HG02870 (cell line): ENCODE data around the gene SEMA3E.
"Not testable (repeated sequence)": the region's sequence is repeated elsewhere in the genome, so short reads cannot be mapped to it uniquely, and the experiment has no call there.

Experiments
- ATAC-seq: cut with Tn5 transposase; IDR thresholded peaks from one replicate; pipeline ENCODE4 v1.9.1; 2021; ENCODE audit warnings: mild to moderate bottlenecking, moderate library complexity; ENCODE audit not compliant: unreplicated experiment

The SEMA3E gene

GRCh38 chr7:83494683-83495082 is 154.3 kb downstream of the SEMA3E start:
- ATAC-seq: no peak

DNA sequence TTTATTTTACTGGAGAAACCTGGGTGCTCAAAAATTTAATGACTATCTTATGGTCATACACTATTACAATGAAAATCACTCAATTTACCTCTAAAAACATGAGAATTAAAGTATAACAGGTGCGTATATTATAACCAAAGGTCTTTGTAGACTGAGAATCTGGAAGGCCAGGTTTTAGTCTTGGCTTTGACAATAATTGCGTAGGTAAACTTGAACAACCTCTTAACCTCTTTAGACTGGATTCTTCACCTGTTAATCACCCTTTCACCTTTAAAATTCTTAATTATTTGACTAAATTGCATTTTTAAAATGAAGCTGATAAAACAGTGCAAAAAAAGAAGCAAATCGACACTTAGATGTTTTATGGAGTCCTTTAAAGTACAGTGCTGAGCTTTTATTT is 156.1 kb downstream of the SEMA3E start:
- no peak for ATAC-seq

- ATAC-seq: no peak
Measured at GRCh38 chr7:83487801-83488200, 161.1 kb downstream of the SEMA3E start.

DNA sequence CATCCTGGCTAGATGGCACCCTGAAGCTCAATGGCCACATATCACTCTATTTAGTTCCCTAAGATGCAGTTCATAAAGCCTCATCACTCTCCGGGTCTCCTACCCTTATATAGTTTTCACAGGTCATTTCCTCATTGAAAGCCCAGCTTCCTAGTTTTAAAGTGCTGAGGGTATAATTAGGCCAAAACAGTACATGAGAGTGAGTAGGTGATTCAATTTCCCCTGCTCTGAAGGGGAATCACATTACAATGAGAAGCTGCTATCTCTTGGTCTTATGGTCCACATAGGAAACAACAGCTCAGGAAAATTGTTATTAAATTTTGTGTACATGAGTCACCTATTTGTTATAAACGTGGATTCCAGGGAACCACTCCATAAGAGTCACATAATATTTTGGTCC is 162.0 kb downstream of the SEMA3E start:
- no peak for ATAC-seq

GRCh38 chr7:83486536-83486935 is 162.4 kb downstream of the SEMA3E start:
- no peak for ATAC-seq

GRCh38 chr7:83484826-83485225 is 164.1 kb downstream of the SEMA3E start:
- no peak for ATAC-seq

DNA sequence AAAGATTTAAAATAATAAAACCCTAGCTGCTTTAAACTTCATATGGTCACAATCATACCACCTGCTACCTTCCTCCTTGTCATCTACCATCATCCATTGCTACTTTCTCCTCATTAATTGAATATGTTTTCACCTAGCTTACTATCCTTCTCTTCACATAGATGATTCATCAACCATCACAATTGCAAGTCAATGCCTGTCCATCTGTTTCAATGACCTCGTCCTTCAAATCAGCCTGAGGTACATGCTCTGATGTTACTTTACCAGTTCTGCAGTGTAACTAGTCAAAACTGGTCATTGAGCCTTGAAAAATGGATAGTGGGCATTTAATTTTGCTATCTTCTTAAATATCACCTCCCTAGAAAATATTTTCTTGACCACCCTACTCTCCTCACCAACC is 164.7 kb downstream of the SEMA3E start:
- no peak for ATAC-seq

DNA sequence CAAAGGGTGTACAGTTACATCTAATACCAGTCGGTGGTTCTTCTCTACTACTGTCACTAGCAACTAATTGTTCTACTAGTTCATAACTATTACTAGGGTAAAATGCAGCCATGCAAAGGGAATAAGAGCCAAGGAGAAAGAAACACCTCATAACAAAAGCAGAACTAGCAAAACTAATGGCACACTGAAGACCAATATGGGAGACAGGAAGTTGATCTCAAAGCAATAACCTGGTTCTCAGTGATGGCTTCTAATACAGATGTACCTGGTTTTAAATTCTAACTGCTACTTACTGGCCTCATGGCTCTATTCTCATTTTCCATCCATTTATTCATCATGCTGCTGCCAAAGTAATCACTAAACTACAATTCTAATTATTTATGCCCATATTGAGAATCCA is 170.3 kb downstream of the SEMA3E start:
- no peak for ATAC-seq

DNA sequence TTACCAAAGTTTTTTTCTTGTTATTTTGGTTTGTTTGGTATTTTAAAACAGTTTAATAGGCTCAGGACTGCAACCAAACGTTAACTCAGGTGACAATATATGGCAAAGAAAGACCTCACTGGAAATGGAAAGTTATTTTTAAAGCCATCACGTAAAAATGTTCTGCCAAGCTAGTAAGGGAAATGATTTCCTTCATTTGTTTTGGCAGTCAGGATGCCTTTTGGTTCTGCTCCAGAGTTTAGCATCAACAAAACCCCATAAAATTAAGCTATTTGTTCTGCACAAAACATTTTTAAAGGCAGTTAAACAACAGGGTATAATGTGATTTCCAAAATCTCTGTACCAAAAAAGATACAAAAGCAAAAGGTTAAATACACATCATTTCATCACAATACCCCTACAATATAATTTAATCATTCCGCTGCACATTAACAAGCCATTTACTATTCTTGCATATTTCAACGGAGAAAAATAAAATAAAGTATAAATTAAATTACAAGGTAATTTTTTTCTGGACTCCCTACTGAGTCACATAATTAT is 172.4 kb downstream of the SEMA3E start:
- no peak for ATAC-seq

DNA sequence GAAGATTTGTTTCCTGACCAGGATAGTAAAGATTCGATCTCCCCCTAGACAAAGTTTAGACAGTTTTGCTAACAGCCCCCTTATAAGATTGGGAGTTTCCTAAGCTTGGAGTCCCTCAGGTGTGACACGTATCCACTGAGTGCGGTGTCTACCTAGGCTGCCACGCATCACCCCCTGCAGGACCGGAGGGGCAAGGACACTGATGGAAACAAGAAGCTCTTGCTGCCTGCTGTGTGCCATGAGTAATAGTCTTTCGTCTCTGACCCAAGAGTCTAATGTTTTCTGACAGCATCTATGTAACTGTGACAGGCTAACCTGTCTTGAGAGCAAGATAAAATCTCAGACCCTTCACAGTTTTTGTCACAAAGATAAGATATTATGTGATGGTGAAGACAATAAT is 173.5 kb downstream of the SEMA3E start:
- ATAC-seq: no peak

DNA sequence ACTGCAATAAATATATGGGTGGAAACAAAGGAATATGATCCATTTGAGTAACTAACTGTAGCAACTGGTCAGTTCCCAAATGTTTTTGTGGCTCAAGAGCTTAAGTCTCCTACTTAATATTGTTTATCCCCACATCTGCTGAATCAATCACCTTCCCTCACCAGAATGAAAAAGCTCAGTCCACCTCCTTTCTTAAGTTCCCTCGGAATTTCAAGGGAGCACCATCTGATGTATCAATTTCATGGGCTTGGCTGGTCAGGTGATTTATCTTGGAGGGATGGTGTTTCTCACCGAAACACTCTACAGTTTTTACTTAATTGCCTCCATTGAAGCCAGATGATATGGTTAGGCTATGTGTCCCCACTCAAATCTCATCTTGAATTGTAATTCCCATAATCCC is 176.6 kb downstream of the SEMA3E start:
- ATAC-seq: no peak

DNA sequence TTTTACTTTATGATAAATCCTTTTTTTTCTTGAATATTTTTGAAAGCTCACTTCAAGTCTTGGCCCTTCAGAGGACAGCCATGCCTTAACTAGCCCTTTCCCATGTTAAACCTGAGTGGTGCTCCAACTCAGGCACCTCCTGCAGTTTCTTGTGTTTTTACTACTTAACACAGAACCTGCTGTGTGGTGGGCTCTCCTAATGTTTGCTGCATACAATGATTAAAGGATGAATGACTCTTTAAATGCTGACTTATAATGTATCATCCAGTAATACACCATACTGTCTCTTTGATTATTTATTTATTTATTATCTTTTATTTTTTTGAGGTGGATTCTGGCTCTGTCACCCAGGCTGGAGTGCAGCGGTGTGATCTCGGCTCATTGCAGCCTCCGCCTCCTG is 179.4 kb downstream of the SEMA3E start:
- no peak for ATAC-seq

DNA sequence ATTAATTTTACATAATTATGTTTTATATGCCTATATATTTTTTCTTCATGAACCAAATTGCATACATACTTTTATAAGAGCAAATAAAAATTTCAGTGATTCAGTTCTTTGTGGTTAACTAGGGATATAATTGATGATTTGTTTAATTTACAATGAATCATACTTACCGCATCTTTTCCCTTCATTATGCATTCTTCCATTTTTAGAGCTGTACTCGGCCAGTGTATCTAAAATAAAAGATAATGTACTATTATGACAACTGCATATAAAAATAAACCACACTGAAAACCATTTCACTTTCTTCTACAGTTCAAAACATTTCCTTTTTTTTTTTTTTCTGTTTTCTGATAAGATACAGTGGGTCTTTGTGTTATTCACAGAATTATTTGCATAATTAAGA is 179.9 kb downstream of the SEMA3E start:
- ATAC-seq: no peak

DNA sequence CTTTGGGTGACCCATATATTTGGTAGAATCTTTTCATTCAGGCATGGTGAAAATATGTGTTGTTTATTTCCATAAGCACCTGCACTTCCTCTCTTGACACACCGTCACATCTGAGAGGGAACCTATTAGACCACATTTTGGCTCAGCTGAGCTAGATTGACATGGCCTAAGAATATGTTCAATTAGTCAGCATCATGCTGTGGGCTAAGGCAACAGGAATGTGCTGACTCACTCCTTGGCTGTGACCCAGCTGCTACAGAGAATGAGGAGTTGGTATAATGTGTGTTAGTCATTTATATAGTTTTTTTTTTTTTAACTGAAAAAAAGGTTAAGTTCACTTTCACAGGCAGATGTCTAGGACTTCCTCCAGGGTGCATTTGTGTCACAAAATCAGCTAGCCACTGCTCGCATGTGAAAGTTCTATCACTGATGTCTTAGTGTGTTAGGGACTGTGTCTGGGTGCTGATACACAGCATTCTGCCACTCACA is 180.6 kb downstream of the SEMA3E start:
- ATAC-seq: peak; percentile 95

- no peak for ATAC-seq
Measured at GRCh38 chr7:83467493-83467892, 181.4 kb downstream of the SEMA3E start.

DNA sequence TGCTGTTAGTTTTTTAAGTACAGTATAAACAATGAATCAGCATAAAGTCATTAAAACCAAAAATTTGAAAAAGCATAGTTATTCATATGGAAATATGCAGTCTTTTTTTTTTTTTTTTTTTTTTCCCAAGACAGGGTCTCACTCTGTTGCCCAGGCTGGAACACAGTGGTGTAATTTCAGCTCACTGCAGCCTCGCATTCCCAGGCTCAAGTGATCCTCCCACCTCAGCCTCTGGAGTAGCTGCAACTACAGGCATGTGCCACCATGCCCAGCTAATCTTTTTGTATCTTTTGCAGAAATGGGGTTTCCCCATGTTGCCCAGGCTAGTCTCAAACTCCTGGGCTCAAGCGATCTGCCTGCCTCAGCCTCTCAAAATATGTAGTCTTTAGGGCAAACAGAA is 182.0 kb downstream of the SEMA3E start:
- no peak for ATAC-seq

DNA sequence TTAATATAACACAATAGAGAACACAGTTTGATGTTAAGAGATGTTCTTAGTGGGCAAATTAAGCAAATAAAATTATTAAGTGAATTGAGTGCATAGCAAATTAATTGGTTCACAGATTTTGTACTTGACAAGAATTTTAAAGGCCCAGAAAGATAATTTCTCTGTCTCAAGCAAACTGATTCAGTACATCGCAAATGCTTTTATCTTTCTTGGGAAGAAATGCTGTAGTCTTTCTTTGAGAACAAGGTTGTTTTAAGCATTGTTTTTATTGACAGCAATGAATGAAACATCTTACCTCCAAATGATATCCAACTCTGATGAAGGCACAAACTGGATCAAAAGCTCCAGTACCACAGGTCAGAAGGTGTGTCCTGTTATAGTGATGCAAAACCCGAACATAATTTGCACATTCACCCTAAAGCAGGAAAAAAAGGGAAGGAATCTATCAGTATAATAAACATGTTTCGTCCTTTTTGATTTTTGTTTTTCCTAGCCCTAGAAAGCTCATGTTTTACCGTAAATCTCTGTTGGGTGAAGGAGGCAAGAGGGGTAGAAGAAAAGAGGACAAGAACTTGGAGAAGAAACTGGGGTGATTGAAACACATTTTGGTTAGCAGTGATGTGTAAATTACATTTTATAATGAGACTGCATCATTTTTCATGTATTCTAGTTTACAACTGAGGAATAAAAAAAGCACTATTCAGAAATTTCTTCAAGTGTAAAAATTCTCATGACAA is 182.6 kb downstream of the SEMA3E start:
- ATAC-seq: no peak

DNA sequence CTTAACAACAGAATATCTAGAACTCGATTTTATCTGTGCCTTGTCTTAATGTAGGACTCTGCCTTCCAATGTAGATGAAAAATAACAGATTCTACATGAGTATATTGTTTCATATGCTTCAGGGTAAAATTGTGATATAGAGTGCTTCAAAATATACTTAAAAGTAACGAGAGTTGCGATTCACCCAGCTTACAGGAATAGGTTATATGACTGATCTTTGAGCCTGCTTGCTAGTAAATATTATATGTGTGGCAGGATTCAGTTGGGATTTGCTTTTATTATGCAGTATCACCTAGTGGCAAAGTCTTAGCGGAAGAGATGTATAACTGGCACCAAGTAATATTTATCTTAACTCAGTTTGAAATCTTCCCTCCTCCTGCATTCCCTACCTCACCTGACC is 183.3 kb downstream of the SEMA3E start:
- no peak for ATAC-seq

GRCh38 chr7:83461820-83462219 is 187.1 kb downstream of the SEMA3E start:
- ATAC-seq: not testable (repeated sequence)

- ATAC-seq: not testable (repeated sequence)
Measured at GRCh38 chr7:83459930-83460653, 188.8 kb downstream of the SEMA3E start.

- ATAC-seq: not testable (repeated sequence)
Measured at GRCh38 chr7:83459101-83459929, 189.6 kb downstream of the SEMA3E start.
